HepG2 (cell line): Measurements from ENCODE around the gene LRATD1. TPM values are rescaled to one million over a fixed set of nuclear protein-coding genes. Genes with fewer than 3 reads are reported as not detected.

Experiments used
- ATAC-seq: fragments of 200-7000 bp; cut with Tn5 transposase; 3 replicates; pipeline ENCODE4 v1.9.1; 2020; ENCODE audit warnings: mild to moderate bottlenecking, moderate library complexity
- BruUV-seq: library from RNA; stranded (reverse); fragments of 400-500 nt; replicated peaks from 2 replicates; lab custom pipeline; 2021; lab: Mats Ljungman, UMichigan
- CTCF ChIA-PET: fragments of 300-600 bp; formaldehyde crosslinking; extraction: SDS; loops from one replicate; lab custom pipeline; 2021; ENCODE audit warnings: low total read pairs, inconsistent platforms, low intra/inter-chr PET ratio; lab: Yijun Ruan, JAX
- POLR2A ChIA-PET: fragments of 350-600 bp; sonication (Branson Sonifier 250); formaldehyde crosslinking; loops from one replicate; lab custom pipeline; 2020; ENCODE audit warnings: antibody characterized with exemption, inconsistent platforms; lab: Yijun Ruan, JAX
- DNase-seq: peaks from one replicate; pipeline ENCODE4 v3.0.0-alpha.2; 2015; ENCODE audit warnings: low spot score
- FAIRE-seq: peaks from 3 replicates; lab custom pipeline; 2011; peaks lifted over from hg19 to GRCh38; lab: Jason Lieb, UNC
- H2AFZ ChIP-seq: one replicate; pipeline ENCODE4 v1.6.1; 2011; ENCODE audit warnings: low read length, inconsistent platforms
- H3K27ac ChIP-seq: fragments of 300-600 bp; 3 replicates; pipeline ENCODE4 v1.8.0; 2011; ENCODE audit warnings: mixed run types, mild to moderate bottlenecking, mixed read lengths, low read length, inconsistent platforms; ENCODE audit not compliant: insufficient read depth; ENCODE audit errors: extremely low read length
- H3K27me3 ChIP-seq, 2 experiments: fragments of 200-600 bp in 1 of 2; 2 replicates in 1 of 2; 3 replicates in 1 of 2; pipeline versions ENCODE4 v1.6.0 to v1.8.0; 2011; ENCODE audit warnings: low read length in 2 of 2, mild to moderate bottlenecking in 2 of 2, moderate library complexity in 2 of 2, inconsistent platforms in 1 of 2; ENCODE audit not compliant: insufficient read depth in 2 of 2, control insufficient read depth in 1 of 2
- H3K36me3 ChIP-seq, 2 experiments: fragments of 200-600 bp in 1 of 2; replicated peaks in 1 of 2; 2 replicates in 1 of 2; 3 replicates in 1 of 2; pipeline versions ENCODE4 v1.5.1 to v1.8.0; 2011; ENCODE audit warnings: low read length in 2 of 2, inconsistent platforms in 1 of 2; ENCODE audit not compliant: insufficient read depth in 2 of 2, control insufficient read depth in 1 of 2
- H3K4me1 ChIP-seq: 2 replicates; pipeline ENCODE4 v1.5.1; 2012; ENCODE audit warnings: low read length, inconsistent platforms; ENCODE audit not compliant: insufficient read depth
- H3K4me2 ChIP-seq: 2 replicates; pipeline ENCODE4 v1.6.0; 2011; ENCODE audit warnings: low read depth, low read length, inconsistent platforms
- H3K4me3 ChIP-seq, 3 experiments: fragments of 200-600 bp in 1 of 3; sonication (generic), shearing (Covaris generic) in 1 of 3; replicated peaks in 1 of 3; 2 replicates each; pipeline ENCODE4 v1.5.1; 2011 to 2016; ENCODE audit warnings: low read length in 3 of 3, inconsistent platforms in 2 of 3, low read depth in 2 of 3, mild to moderate bottlenecking in 2 of 3, control low read depth in 1 of 3, mixed read lengths in 1 of 3; ENCODE audit not compliant: insufficient read depth in 1 of 3
- H3K79me2 ChIP-seq: one replicate; pipeline ENCODE4 v1.6.1; 2011; ENCODE audit warnings: low read length, inconsistent platforms; ENCODE audit not compliant: insufficient read depth
- H3K9ac ChIP-seq: 2 replicates; pipeline ENCODE4 v1.6.0; 2011; ENCODE audit warnings: mild to moderate bottlenecking, low read depth, low read length, inconsistent platforms; ENCODE audit not compliant: insufficient read depth
- H3K9me3 ChIP-seq: 2 replicates; pipeline ENCODE4 v1.5.1; 2012; ENCODE audit warnings: mild to moderate bottlenecking, low read length
- H4K20me1 ChIP-seq: 2 replicates; pipeline ENCODE4 v1.6.0; 2011; ENCODE audit warnings: inconsistent platforms, mild to moderate bottlenecking, low read length, moderate library complexity; ENCODE audit not compliant: insufficient read depth
- DZIP1 ChIP-seq: sonication (generic); formaldehyde crosslinking; IDR thresholded peaks from 2 replicates; pipeline ENCODE4 v1.5.0; 2020; ENCODE audit warnings: mild to moderate bottlenecking, missing genetic modification reagents
- SALL1 ChIP-seq: sonication (generic); formaldehyde crosslinking; IDR thresholded peaks from 2 replicates; pipeline ENCODE4 v1.8.0; 2022; ENCODE audit warnings: mild to moderate bottlenecking, missing genetic modification reagents
- THAP7 ChIP-seq: sonication (generic); formaldehyde crosslinking; IDR thresholded peaks from 2 replicates; pipeline ENCODE4 v1.8.1; 2023; ENCODE audit warnings: mild to moderate bottlenecking, missing genetic modification reagents
- ZMYM2 ChIP-seq: sonication (generic); formaldehyde crosslinking; IDR thresholded peaks from 2 replicates; pipeline ENCODE4 v1.8.0; 2022; ENCODE audit warnings: mild to moderate bottlenecking, missing genetic modification reagents
- ZNF644 ChIP-seq: IDR thresholded peaks from 2 replicates; pipeline ENCODE4 v1.6.1; 2016; ENCODE audit warnings: low read depth
- ZSCAN5A ChIP-seq: sonication (generic); formaldehyde crosslinking; IDR thresholded peaks from 2 replicates; pipeline ENCODE4 v1.8.0; 2022; ENCODE audit warnings: mild to moderate bottlenecking, missing genetic modification reagents, borderline replicate concordance
- WGBS: methylation state at CpG from one replicate; pipeline ENCODE4 v1.1.6; 2017; ENCODE audit warnings: low lambda C conversion rate; 5-methylcytosine and 5-hydroxymethylcytosine counted together
- in situ Hi-C: cut with HindIII; loops from 2 replicates; pipeline ENCODE4 v1.10.0; 2017; ENCODE audit warnings: low pct_unique_long_range_greater_than_20kb; ENCODE audit not compliant: extremely low pct_ligation_motif_present
- intact Hi-C: fragments of 100-400 bp; cut with micrococcal nuclease; formaldehyde crosslinking; loops from one replicate; pipeline ENCODE4 v1.10.0; 2022; ENCODE audit not compliant: unreplicated experiment
- polyA plus RNA-seq, 8 experiments: library from polyadenylated mRNA; depleted of rRNA in 3 of 8; stranded (reverse) in 7 of 8; unstranded in 1 of 8; fragments of >200 nt; fragmentation: Illumina TruSeq in 4 of 8; extraction: Trizol in 4 of 8; gene quantifications; 2 replicates each; pipeline versions ENCODE4 v1.2.1 to v1.2.3, GENCODE V29; 2011 to 2016; ENCODE audit warnings: low read depth in 4 of 8, missing spikeins in 1 of 8, mixed read lengths in 1 of 8; ENCODE audit not compliant: insufficient read depth in 1 of 8
- total RNA-seq, 5 experiments: library from RNA; depleted of rRNA; stranded (reverse); fragments of >200 nt; fragmentation: Illumina TruSeq; extraction: Trizol; gene quantifications; 2 replicates each; pipeline ENCODE4 v1.2.3, GENCODE V29; 2016; ENCODE audit warnings: low read depth in 1 of 5

LRATD1 gene
- total and polyA plus RNA-seq, 2 of the 13 experiments (the other 11 are each of a cell fraction or from before 2014, with no cell fraction given) = 0.07 TPM; not detected in 1

GRCh38 chr2:14634489-14635390 lies 2.2 kb downstream of the LRATD1 start (continued):
- TF ChIP-seq ZSCAN5A (CRISPR knock-in tag) (0 out of 2 replicates have a peak, but pooled peaks have one; percentile 35), THAP7 (CRISPR knock-in tag) (0 out of 2 replicates have a peak, but pooled peaks have one; percentile 29)

GRCh38 chr2:14635391-14635871 lies 2.9 kb downstream of the LRATD1 start:
- Histone ChIP-seq H4K20me1 (no peaks in the 10 kb centered on the region), H3K27me3 (peaks cover 13 to 41% of the 10 kb centered on the region in 2 experiments), H3K79me2 (no peaks in the 10 kb centered on the region), H3K36me3 (no peaks in the 10 kb centered on the region), H3K4me1 (peaks cover 16% of the 10 kb centered on the region), H3K27ac (no peak overlapping the region), H3K9me3 (no peaks in the 10 kb centered on the region), H3K4me3 (no peak overlapping the region), H2AFZ (no peak overlapping the region), H3K9ac (no peak overlapping the region), H3K4me2 (no peak overlapping the region)
- FAIRE-seq (no peak), DNase-seq (no peak), ATAC-seq (no peak)
- TF ChIP-seq ZNF644 (no peak), ZMYM2 (CRISPR knock-in tag) (no peak), DZIP1 (CRISPR knock-in tag) (no peak), SALL1 (CRISPR knock-in tag) (no peak)
- intact Hi-C loops = loop anchor here (10.0 kb wide), 1 partner anchor 269 kb away; no protein-coding TSS in a partner anchor
- 11% methylated on average over 21 of the region's 24 CpGs for WGBS
- BruUV-seq = no TSS peak
- in situ Hi-C loops = loop anchor here (25.0 kb wide), 1 partner anchor 952 kb away; the partner anchor contains the start of gene DDX1
- ChIA-PET CTCF (no interaction called here), POLR2A (no interaction called here)
